HG02840 (cell line): ENCODE measurements around the gene APBA2.

Source experiments
- ATAC-seq: cut with Tn5 transposase; IDR thresholded peaks from one replicate; pipeline ENCODE4 v1.9.1; 2021; ENCODE audit warnings: mild to moderate bottlenecking, moderate library complexity, moderate number of reproducible peaks; ENCODE audit not compliant: unreplicated experiment, low FRiP score

The APBA2 gene

GRCh38 chr15:28977377-28978010 lies 91.7 kb downstream of the APBA2 start:
- no peak for ATAC-seq

GRCh38 chr15:28978011-28978378 lies 92.2 kb downstream of the APBA2 start:
- no peak for ATAC-seq

- no peak for ATAC-seq
These were observed 92.9 kb downstream of the APBA2 start for GRCh38 chr15:28978661-28979060.

DNA sequence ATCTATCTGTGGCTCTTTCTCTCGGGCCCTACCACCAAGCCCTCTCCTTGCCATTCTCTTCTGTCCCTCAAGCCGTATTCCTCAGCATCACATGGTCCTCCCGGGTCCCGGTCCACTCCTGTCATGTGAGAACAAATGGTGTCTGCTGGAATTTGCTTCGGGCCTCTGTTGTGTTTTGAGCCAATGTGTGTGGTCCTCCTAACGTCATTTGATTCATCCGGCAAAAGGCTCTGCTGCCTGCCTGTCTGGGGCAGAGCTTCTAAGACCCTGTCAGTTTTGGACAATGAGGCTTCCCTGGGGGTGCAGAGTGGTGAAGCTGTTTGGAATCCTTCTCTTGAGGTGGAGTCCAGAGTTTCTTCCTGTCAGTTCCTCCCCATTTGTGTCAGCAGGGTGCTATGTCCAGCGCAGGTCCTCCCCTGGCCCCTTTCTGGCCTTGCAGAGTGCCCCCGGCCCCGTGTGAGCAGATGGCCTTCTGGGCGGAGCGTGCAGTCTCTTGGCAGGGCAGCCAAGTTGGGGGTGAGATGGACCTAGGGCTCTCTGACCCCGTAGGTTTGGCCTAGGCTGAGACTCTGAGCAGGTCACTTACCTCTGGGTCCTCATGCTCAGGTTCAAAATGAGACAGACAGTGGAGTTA lies 93.6 kb downstream of the APBA2 start:
- no peak for ATAC-seq

DNA sequence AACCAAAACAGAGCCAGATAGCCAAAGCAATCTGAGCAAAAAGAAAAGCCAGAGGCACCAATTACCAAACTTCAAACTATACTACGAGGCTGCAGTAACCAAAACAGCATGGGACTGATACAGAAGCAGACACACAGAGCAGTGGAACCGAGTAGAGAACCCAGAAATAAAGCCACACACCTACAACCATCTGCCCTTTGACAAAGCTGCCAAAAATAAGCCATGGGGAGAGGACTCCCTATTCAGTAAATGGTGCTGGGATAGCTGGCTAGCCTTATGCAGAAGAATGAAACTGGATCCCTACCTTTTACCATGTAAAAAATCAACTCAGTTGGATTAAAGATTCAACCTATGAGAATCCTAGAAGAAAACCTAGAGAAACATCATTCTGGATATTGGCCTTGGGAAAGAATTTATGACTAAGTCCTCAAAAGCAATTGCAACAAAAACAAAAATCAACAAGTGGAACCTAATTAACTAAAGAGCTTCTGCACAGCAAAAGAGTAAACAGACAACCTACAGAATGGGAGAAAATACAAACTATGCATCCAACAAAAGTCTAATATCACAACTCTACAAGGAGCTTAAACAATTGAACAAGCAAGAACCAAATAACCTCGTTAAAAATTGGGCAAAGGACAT lies 95.1 kb downstream of the APBA2 start:
- no peak for ATAC-seq

DNA sequence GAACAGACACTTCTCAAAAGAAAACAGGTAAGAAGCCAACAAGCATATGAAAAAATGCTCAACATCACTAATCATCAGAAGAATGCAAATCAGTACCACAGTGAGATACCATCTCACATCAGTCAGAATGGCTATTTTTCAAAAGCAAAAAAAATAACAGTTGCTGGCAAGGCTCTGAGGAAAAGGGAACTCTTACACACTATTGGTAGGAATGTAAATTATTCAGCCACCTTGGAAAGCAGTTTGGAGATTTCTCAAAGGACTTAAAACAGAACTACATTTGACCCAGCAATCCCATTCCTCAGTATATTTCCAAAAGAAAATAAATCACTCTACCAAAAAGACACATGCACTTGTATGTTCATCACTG lies 95.6 kb downstream of the APBA2 start:
- ATAC-seq, result no peak

DNA sequence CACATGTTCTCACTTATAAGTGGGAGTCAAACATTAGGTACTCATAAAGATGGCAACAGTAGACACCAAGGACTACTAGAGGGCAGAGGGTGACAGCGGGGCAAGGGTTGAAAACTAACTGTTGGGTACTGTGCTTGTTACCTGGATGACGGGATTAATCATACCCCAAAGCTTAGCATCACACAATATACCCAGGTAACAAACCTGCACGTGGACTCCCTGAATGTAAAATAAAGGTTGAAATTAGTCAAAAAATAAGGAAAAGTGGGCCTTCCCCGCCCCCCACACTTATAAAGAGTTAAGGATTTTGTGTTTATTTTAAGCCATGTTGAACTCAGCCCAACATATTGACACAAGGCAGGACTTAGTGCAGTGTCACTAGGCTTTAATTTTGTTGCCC lies 96.1 kb downstream of the APBA2 start:
- ATAC-seq, result no peak

- no peak for ATAC-seq
These were observed 97.1 kb downstream of the APBA2 start for GRCh38 chr15:28982886-28983285.

DNA sequence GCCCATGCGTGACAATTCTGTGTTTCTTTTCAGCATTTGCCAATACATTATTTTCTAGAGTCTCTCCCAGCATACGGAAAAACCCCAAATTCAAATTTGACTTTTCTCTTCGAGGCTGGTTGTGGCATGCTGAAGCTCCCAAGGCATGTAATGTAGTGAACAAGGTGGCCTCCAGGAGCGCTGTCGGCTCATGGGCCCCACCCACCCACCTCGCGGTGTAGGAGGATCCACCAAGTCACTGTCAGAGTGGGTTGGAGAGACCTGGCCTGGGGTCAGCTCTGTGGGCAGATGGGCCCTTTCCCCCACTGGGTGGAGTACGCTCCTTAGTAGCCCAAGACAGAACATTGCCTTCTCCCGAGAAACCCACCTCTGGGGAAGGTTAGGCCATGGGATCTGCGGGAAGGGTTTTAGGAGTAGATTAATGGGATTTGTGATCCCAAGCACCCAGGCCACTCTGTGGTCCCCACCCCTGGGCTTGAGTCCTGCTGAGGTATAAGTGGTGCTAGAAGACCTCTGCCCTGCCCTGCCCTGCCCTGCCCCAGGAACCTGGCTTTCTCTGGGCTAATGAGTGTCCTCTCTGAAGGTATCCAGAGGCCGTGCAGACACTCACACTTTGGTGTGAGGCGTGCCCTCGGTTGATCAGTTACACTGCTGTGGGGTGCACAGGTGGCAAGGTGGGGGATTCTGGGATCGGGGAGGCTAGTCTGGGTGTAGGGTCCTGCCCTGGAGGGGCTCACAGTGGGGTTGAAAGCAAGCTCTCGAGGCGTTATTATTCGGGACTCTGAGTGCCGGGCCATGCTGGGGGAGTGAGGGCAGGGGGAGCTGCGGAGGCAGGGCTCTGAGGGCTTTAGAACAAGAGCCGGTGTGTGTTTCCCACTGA lies 97.9 kb downstream of the APBA2 start:
- no peak for ATAC-seq

- no peak for ATAC-seq
These were observed 98.9 kb downstream of the APBA2 start for GRCh38 chr15:28984421-28985315.

DNA sequence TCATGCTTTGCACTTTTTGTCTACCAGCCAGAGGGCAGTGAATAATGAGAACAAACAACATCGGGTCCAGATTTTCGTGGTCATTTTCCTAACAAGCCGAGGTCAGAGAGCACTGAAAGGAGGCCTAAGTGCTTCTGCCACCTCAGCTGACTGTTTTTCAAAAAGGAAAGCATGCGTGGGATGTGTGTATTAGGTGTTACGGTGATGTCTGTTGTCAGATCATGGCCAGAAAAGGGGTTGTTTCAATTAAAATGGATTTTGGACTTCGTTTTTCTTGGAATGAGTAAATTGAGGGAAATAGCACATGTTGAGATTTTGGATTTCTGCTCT lies 99.5 kb downstream of the APBA2 start:
- ATAC-seq, result no peak

GRCh38 chr15:28985691-28986090 lies 99.9 kb downstream of the APBA2 start:
- ATAC-seq, result no peak

DNA sequence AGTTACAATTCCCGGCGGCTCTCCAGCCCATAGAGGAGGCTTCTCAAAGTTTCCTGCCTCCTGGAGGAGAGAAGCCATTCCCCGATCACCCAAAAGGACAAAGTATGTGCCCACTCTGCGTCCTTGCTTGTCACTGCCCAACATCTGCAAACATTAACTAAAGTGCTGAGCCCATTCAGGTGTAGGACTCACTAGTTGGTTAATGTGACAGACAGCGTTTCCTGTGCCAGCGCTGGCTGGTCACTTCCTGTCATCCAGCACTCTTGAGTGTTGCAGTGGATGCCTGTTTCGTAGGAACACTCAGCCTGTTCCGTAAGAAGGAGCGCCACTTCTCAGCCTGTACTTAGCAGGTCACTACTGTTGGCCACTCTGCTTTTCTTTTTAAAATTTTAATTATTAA lies 100.3 kb downstream of the APBA2 start:
- no peak for ATAC-seq

DNA sequence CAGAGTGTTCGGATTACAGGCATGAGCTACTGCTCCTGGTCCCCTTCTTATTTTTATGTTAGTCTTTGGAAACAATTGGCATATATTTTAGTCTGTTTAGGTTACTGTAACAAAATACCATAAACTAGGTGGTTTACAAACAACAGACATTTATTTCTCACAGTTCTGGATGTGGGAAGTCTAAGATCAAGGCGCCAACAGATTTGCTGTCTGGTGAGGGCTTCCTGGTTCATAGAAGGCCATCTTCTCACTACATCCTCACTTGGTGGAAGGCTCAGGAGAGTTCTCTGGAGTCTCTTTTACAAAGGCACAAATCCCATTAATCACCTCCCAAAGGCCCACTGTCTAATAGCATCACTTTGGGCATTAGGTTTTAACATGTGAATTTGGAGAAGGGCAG lies 101.0 kb downstream of the APBA2 start:
- ATAC-seq, result no peak

- no peak for ATAC-seq
These were observed 101.6 kb downstream of the APBA2 start for GRCh38 chr15:28987337-28987736.

DNA sequence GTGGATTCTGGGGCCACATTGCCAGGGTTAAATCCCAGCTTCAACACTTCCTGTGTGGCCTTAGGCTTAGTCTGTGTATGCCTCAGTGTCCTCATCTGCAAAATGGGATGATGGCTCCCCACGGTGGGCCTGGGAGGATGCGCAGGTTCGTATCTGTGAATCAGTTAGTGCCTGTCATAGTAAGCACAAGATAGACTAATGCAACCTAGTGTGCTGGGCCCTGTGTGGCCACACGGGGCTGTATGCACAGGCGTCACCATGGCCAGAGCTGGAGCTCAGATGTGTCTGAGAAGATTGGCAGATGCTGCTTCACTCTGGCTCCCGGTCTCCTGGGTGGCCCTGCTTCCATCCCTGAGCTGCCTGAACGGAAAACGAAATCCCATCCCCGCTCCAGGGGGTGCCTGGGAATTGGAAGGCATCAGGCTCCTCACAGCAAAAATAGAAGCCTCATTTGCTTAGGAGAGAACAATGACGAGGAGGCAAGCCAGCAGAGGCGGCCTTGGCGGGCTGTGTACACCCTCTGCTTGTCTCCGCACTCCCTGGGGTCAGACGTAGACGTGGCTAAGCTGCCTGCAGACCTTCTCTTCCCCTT lies 103.6 kb downstream of the APBA2 start:
- no peak for ATAC-seq

GRCh38 chr15:28989896-28990295 lies 104.1 kb downstream of the APBA2 start:
- ATAC-seq, result no peak

DNA sequence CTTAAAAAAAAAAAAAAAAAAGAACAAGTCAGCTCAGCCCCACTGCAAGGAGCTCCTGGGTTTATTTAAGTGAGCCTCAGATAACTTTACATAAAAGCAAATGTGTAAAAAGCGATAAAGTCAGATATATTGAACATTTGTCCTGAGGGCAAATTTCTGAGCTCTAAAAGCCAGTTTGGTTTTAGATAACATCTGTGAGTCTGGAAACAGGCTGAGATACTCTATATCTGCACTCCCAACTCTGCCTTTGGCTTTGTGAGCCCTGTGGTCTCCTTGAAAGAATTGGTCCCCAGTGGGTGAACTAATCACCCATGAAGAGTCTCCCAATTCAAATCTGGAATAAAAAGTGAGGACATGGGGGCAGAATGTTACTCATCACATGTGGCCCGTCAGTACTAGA lies 104.6 kb downstream of the APBA2 start:
- no peak for ATAC-seq

DNA sequence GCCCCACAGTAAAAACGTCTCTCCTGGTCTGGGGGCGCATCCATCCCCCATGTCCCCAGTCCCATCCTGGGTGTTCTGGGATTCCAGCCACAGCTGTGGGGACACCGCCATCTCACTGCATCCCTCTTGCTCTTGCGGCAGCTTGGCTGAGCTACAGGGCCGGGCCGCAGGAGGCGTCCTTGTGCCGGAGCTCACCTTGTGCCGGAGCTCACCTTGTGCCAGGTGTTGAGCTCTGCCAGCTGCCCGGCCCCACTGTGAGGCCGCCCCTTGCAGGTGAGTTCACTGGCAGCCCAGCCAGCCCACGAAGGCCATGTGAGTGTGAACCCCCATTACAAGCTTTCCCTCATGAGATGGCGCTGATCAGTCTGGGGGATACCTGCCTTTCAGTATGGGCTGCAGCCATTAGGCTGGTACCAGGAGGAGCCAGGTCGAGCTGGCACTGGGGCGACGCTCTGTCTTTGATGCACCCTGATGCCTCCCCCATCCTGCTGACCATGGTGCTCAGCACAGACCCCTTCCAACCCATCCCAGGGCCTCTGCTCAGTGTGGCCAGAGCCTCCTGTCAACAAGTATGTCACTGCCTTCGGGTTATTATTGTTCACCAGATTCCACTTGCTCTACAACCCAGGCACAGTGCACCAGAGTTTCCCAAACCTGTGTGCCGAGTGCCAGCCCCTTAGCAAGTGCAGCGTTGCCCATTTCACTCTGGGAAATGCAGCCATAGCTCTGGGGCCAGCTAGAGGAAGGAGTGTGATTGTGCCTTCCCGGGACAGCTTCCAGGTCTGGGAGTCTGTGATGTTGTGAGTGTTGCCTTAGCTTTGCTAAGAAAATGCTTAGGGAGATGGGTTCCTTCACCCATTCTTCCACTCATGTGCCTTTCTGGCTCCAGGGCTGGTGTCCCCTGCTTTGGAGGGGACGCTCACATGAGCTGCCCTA lies 105.7 kb downstream of the APBA2 start:
- ATAC-seq, result no peak
